Measurements from ENCODE around the gene KCNG3.
"Not testable (repeated sequence)": the region's sequence is repeated elsewhere in the genome, so short reads cannot be mapped to it uniquely, and the experiment has no call there.

Gene KCNG3

DNA sequence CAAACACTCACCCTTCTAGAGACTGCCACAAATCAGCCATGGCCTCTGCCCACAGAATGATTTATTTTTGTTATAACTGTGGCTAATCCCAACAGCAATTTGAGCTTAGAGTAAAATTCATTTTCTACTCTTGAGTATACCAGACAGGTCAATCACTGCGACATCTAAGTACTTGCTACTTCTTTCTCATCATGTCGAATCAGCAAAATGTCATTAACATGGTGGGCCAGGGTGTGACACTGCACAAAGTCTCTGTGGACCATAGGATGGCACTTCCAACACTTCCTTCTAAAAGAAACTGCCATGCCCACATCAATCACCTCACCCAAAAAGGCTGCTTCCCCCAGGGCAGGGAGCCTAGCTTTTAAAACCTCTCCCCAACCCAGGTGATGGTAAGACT, 64.4 kb downstream of the KCNG3 start:
- no peak for DNase-seq (ENCODE audit: low read depth)

DNA sequence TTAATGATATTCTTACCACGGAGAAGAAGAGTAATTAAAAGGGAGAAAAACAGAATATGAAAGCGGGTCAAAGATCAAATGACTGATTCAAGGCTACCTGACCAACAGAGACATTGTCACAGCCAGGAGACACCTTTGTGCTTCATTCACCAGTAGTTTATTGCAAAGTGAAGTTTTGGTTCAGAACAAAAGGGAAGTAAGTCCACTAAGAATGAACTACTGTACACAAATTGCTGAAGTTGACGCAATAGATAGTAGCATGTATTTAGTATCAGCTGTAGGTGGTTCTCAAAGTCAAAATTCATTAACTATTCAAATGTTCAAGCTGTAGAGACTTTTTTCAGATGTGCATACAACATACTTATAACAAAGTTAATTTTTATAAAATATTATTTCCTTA, 68.1 kb downstream of the KCNG3 start:
- DNase-seq (ENCODE audit: low read depth) = no peak

DNA sequence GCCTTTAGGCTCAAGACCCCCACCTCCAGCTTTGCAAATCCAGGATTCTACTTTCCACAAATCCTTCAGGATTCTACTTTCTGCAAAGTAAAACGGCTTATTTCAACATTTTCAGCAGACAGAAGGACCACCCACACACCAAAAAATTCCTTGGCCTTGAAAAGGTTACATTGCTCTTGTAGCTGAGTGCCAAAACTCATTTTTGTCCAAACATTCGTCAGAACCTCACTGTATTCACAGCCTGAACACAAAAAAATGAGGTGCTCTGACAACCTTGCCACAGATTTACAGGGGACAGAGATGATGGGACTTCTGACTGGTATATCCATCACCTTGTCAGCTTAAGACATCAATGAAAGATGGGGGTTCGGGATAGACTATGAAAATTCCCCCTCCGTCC, 69.7 kb downstream of the KCNG3 start:
- DNase-seq (ENCODE audit: low read depth) = no peak

DNA sequence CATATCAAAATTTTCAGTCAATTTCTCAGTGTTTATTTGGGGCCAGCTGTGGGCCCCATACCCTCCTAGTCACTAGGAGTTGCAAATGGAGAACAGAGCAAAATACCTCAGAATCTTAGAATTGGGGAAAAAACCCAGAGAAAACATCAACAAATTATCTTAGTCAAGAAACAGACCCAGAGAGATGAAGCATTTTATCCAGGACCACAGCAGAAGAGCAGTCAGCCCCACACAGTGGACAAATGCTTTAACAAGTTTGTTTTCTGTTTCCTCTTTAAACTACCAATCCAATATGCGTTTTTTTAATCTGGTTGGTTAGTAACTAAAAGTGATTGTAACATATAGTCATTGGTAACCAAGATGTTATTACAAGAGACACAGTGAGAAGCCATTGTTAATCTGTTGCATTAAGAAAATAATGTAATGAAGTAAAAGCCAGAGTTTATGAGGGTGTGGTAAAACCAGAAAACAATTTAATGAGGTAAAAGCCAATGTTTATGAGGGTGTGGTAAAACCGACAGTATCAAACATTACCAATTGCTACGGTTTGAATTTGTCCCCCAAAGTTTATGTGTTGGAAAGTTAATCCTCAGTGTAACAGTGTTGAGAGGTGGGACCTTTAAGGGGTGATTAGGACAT, 72.1 kb downstream of the KCNG3 start:
- no peak for DNase-seq (ENCODE audit: low read depth)

DNA sequence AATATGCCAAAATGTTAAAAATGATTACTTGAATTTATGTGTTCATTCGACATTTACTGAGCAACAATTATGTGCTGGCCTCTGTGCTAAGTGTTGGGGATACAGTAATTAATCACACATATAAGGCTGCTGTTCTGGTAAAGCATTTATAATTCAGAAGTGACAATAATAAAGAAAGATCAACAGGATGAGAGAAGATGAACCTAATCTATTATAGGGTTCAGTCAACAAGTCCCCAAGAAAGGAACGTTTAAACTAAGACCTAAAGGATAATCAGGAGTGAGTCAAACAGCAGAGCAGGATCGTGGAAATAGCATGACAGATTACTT, 72.7 kb downstream of the KCNG3 start:
- DNase-seq (ENCODE audit: low read depth) = no peak

DNA sequence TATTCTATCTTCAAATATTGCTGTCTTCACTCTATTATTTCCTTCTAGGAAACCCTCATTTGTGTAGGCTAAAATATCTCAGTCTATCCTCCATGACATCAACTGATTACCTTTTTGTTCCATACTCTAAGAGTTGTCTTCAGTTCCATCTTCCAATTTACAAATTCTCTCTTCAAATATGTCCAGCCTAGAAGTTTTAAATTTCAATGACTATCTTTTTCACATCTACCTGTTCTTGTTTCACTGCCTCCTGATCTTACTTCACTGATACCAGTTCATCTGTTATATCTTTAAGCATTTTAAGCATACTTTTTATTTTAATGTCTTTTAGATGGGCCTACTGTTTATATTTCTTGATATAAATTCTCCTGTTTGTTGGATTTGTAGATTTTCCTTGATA, 79.1 kb downstream of the KCNG3 start:
- DNase-seq (ENCODE audit: low read depth) = no peak

DNA sequence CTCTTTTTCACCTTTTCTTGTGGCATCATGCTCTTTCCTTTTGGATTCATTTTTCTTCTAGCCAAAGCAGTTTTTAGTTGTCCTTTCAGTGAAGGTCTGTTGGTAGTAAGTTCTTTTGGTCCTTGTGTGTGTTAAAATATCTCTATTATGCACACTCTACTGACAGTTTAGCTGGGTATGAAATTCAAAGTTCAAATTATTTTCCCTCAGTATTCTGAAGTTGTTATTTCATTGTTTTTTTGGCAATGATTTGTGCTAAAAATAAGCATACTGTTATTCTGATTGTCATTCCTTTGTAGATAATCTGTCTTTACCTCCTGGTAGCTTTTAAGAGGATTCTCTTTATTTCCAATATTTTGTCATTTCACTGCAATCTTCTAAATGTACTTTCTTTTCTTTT, 79.6 kb downstream of the KCNG3 start:
- no peak for DNase-seq (ENCODE audit: low read depth)

DNA sequence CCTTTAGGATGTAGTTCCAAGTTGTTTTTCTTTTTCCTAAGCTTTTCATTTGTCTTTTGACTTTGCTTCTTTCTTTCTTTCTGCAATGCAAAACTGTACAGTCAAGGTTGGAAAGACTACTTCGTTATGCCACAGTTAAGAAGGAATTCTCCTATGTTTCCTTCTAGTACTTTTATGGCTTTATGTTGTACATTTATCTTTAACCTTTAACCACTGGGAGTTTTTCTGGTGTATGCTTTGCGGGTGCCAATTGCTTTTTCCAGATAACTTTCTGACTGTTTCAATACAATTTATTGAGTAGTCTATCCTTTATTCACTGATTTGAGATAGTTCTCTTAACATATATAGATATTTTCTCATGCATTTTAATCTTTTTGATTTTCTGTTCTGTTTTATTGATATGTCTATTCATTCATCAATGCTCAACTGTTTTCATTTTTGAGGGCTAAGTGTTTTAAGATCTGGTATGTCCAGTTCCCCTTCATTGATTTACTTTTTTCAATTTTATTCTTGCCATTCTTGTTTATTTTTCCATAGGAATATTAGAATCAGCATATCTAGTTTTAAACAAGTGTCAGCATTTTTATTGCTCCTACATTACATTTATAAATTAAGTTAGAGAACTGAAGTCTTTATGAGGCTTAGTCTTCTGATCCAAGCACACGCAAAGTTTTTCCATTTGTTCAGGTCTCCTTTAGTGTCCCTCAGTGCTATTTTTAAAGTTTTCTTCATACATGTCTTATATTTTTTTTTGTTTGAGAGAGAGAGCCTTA, 82.9 kb downstream of the KCNG3 start:
- no peak for DNase-seq (ENCODE audit: low read depth)

DNA sequence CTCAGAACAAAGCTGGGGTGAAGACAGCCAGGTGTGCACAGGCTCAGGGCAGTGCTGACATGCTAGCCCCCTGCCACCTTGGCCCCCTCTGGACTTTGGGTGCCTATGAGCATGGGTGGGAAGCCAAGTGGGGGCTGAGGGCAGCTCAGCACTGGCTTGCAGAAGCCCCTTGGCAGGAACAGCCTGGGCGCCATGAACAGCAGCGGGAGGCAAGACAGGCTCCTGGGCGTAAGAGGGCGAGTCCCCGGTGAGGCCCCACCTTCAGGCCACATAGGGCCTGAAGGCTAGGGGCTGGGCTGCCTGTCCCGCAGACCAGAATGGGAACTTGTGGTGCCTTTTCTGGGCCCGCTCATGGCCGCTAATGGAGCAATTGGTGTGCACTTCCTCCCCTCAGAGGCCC, 85.8 kb downstream of the KCNG3 start:
- DNase-seq (ENCODE audit: low read depth) = no peak

DNA sequence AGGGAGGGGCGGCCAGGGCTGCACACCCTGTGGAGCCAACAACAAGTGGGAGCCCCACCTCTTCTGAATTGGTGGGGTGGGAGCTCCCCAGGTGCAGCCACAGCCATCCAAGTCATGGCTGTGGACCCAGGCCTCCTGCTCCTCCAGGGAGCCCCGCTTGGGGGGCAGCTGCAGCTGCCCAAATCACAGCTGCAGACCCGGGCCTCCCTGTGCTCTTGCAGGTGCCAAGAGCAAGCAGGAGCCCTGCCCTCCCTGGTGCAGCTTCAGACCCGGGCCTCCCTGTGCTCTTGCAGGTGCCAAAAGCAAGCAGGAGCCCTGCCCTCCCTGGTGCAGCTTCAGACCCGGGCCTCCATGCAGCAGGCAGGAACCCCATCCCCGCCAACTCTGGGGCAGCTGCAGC, 86.3 kb downstream of the KCNG3 start:
- no peak for DNase-seq (ENCODE audit: low read depth)

DNA sequence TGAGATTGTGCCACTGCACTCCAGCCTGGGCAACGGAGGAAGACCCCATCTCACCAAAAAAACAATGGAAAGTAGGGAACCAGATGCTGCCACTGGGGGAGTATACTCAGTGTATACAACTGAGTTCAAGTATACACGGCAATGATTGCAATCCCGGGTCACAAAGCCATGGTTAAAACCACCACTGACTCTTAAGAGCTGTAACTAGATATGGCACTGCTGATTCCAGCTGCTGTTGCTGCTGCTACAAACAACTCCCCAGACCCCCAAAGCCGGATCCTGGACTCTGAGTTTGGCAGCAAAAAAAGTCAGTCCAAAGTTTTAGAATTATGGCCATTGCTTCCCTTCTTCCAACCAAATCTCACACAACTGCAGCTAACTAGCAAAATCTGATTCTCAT, 89.1 kb downstream of the KCNG3 start:
- DNase-seq (ENCODE audit: low read depth) = no peak

DNA sequence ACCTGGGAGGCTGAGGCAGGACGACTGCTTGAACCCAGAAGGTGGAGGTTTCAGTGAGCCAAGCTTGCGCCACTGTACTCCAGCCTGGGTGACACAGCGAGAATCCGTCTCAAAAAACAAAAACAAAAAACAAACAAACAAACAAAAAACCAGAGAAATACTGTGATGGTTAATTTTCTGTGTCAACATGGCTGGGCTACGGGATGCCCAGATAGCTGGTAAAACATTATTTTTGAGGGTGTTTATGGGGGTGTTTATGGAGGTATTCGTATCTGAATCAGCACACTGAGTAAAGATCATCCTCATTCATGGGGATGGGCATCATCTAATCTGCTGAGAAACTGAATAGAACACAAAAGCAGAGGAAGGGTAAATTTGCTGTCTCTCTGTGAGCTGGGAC, 92.0 kb downstream of the KCNG3 start:
- DNase-seq (ENCODE audit: low read depth) = no peak

DNA sequence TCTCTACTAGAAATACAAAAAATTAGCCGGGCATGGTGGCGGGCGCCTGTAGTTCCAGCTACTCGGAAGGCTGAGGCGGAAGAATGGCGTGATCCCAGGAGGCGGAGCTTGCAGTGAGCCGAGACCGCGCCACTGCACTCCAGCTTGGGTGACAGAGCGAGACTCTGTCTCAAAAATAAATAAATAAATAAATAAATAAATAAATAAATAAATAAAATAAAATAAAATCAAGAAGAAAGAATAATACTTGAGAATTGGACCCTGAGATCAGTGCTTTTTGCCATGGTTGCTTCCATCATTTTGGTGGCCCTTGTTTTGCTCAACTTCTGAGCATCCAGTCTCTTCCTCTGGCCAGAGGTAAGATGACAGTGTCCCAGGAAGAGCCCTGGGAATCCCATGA, 95.7 kb downstream of the KCNG3 start:
- not testable (repeated sequence) for DNase-seq (ENCODE audit: low read depth)

DNA sequence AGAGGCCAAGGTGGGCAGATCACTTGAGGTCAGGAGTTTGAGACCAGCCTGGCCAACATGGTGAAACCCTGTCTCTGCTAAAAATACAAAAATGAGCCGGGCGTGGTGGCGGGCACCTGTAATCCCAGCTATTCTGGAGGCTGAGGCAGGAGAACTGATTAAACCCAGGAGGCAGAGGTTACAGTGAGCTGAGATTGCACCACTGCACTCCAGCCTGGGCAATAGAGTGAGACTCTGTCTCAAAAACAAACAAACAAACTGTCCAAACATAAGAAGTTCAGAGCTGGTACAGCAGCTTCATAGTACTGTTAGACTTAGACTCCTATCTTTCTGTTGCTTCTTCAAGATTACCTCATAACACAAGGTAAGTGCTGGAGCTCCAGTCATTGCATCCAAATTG, 100.5 kb downstream of the KCNG3 start:
- DNase-seq (ENCODE audit: low read depth) = not testable (repeated sequence)

DNA sequence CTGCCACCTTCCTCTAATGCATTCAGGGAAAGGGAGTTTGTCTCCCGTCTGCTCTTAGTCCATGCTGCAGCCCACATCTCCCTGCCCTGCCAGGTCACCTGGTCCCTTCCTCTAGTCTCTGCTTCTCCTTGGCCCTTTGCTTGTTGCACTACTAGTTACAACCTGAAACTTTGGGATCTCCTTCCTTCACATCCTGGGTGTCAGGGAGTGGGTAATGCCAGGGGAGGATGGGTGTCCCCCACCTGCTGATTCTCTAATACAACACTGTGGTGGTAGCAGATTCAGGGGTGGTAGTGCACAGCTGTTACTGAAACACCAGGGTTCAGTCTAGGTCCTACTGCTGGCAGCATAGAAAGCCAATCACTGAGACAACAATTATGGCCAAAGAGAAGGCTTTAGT, 101.6 kb downstream of the KCNG3 start:
- DNase-seq (ENCODE audit: low read depth) = no peak
